Left lung (tissue), 10 donors: Measurements from ENCODE around the gene PAFAH1B2. TPM values are rescaled to one million over a fixed set of nuclear protein-coding genes. Genes with fewer than 3 reads are reported as not detected.
A peak's percentile ranks its signal among the peaks of the same experiment; 100 is the strongest.

Experiments used
- ATAC-seq: fragments of 200-7000 bp; cut with Tn5 transposase; one replicate; pipeline ENCODE4 v1.9.1; 2020; ENCODE audit warnings: moderate library complexity
- DNase-seq, 4 donors: peaks; one replicate each; pipeline ENCODE4 v3.0.0-alpha.2; 2013 to 2020
- H3K27ac ChIP-seq, 2 donors: fragments of 200-600 bp; sonication (generic) in 1 of 2; one replicate each; pipeline versions ENCODE4 v1.5.0 to v1.8.0; 2020 to 2021
- H3K27me3 ChIP-seq, 2 donors: fragments of 200-600 bp; sonication (generic) in 1 of 2; one replicate each; pipeline versions ENCODE4 v1.5.0 to v1.8.0; 2020 to 2021
- H3K36me3 ChIP-seq, 2 donors: fragments of 200-600 bp; sonication (generic) in 1 of 2; one replicate each; pipeline versions ENCODE4 v1.5.0 to v1.8.0; 2020 to 2021
- H3K4me1 ChIP-seq, 2 donors: fragments of 200-600 bp; one replicate each; pipeline ENCODE4 v1.8.0; 2021
- H3K4me3 ChIP-seq, 2 donors: fragments of 200-600 bp; sonication (generic) in 1 of 2; one replicate each; pipeline versions ENCODE4 v1.5.0 to v1.8.0; 2020 to 2021; ENCODE audit warnings: mild to moderate bottlenecking in 1 of 2
- H3K9me3 ChIP-seq, 2 donors: fragments of 200-600 bp; sonication (generic) in 1 of 2; one replicate each; pipeline versions ENCODE4 v1.5.0 to v1.8.0; 2020 to 2021
- CTCF ChIP-seq, 2 donors: fragments of 200-600 bp; sonication (generic) in 1 of 2; IDR thresholded peaks; one replicate each; pipeline versions ENCODE4 v1.5.0 to v1.8.0; 2021; ENCODE audit warnings: antibody characterized with exemption in 2 of 2
- intact Hi-C, 2 donors: fragments of 100-400 bp; cut with DNase I; formaldehyde crosslinking; loops; one replicate each; pipeline versions ENCODE4 v1.11.2 to v1.14.2; 2022
- polyA plus RNA-seq, 6 donors: library from polyadenylated mRNA; unstranded; fragments of 120-200 nt; gene quantifications; one replicate each; pipeline ENCODE4 v1.2.1, GENCODE V29; 2013; ENCODE audit not compliant: insufficient read length in 6 of 6
- total RNA-seq, 2 donors: library from RNA; stranded (reverse); fragmentation: NEBNext Ultra II Directional; extraction: Animal tissue kit (Norgen Biotek cat#: 25700); gene quantifications; one replicate each; pipeline ENCODE4 v1.2.1, GENCODE V29; 2021
- donor health status: DM: no; HTN: yes; CAD: no.
- donor health status: DM: no; HTN: no; CAD: no.

The PAFAH1B2 gene
- total and polyA plus RNA-seq, 8 donors, result 58.9 to 82.3 (median 67.5) TPM

- peaks cover 0 to 74% of the 10 kb centered on the region in 2 donors for H3K36me3 ChIP-seq
- H3K27ac ChIP-seq, result peak overlapping the region in 1 of 2 donors; percentile 31
- intact Hi-C loops, result no loop called here
Measured at GRCh38 chr11:117189941-117190544, 46.0 kb downstream of the PAFAH1B2 start.

DNA sequence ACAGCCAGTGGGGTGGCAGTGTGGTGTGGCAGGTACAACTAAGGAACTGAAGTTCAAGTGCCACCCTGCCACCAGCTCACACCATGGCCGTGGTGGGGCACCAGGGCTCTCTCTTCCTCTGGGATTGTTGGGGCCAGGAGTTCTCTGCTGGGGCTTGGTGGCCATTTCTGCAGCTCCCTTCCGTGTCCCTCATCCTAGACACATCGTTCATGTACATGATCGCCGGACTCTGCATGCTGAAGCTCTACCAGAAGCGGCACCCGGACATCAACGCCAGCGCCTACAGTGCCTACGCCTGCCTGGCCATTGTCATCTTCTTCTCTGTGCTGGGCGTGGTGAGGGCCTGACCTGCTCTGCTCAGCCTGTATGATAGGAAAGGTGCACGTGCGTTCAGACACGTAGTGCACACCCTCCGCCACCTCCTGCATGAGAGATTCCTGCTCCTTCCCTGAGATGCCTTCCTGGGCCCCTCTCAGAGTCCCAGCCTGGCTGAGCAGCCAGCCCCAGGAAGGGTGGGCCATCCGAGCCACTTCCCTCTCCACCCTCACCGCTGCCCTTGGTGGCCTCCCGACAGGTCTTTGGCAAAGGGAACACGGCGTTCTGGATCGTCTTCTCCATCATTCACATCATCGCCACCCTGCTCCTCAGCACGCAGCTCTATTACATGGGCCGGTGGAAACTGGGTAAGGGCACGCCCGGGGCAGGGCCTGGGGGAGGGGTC is 47.8 kb downstream of the PAFAH1B2 start:
- Histone ChIP-seq H3K27ac (no peak overlapping the region), H3K36me3 (peaks cover 0 to 87% of the 10 kb centered on the region in 2 donors), H3K9me3 (no peaks in the 10 kb centered on the region), H3K4me3 (no peak overlapping the region), H3K27me3 (no peaks in the 10 kb centered on the region), H3K4me1 (peaks cover 0 to 22% of the 10 kb centered on the region in 2 donors)
- no peak for TF ChIP-seq CTCF (IDR thresholded peaks at IDR 0.05)
- ATAC-seq, result no peak
- intact Hi-C loops, result no loop called here
- DNase-seq, result no peak

More at GRCh38 chr11:117189941-117190544, 46.0 kb downstream of the PAFAH1B2 start:
- TF ChIP-seq CTCF (IDR thresholded peaks at IDR 0.05), result no peak
- peaks cover 0 to 25% of the 10 kb centered on the region in 2 donors for H3K4me1 ChIP-seq
- H3K9me3 ChIP-seq, result no peaks in the 10 kb centered on the region
- H3K4me3 ChIP-seq, result no peak overlapping the region
- DNase-seq (peak in 1 of 4 donors; percentile 31), ATAC-seq (no peak)
- H3K27me3 ChIP-seq, result no peaks in the 10 kb centered on the region

GRCh38 chr11:117192401-117192875 is 48.4 kb downstream of the PAFAH1B2 start:
- peaks cover 0 to 22% of the 10 kb centered on the region in 2 donors for H3K4me1 ChIP-seq
- intact Hi-C loops, result no loop called here
- no peak for TF ChIP-seq CTCF (IDR thresholded peaks at IDR 0.05)
- peak in 1 of 4 donors; percentile 31 for DNase-seq
- H3K9me3 ChIP-seq, result no peaks in the 10 kb centered on the region
- no peaks in the 10 kb centered on the region for H3K27me3 ChIP-seq
- no peak for ATAC-seq
- peaks cover 0 to 90% of the 10 kb centered on the region in 2 donors for H3K36me3 ChIP-seq
- H3K27ac ChIP-seq, result no peak overlapping the region
- no peak overlapping the region for H3K4me3 ChIP-seq

GRCh38 chr11:117193130-117194020 is 49.3 kb downstream of the PAFAH1B2 start:
- intact Hi-C loops, result no loop called here
- Histone ChIP-seq H3K27me3 (no peaks in the 10 kb centered on the region), H3K36me3 (peaks cover 0 to 81% of the 10 kb centered on the region in 2 donors), H3K9me3 (no peaks in the 10 kb centered on the region), H3K4me1 (peaks cover 7 to 22% of the 10 kb centered on the region in 2 donors), H3K4me3 (no peak overlapping the region), H3K27ac (no peak overlapping the region)
- no peak for TF ChIP-seq CTCF (IDR thresholded peaks at IDR 0.05)
- DNase-seq (no peak), ATAC-seq (no peak)
